HepG2 (cell line): ENCODE measurements around the gene RINL. TPM values are rescaled to one million over a fixed set of nuclear protein-coding genes. Genes with fewer than 3 reads are reported as not detected.

Experiments
- CREB1 ChIP-seq, 2 experiments: fragments of 450-650 bp in 1 of 2; IDR thresholded peaks; 2 replicates each; pipeline ENCODE4 v1.6.1; 2016 to 2017; ENCODE audit warnings: control low read depth in 1 of 2, mild to moderate bottlenecking in 1 of 2, missing compliant biosample characterization in 1 of 2, missing genetic modification characterization in 1 of 2
- HNF4A ChIP-seq: sonication (generic); formaldehyde crosslinking; IDR thresholded peaks from 2 replicates; pipeline ENCODE4 v1.4.0; 2020; ENCODE audit warnings: missing genetic modification reagents
- KDM1A ChIP-seq: IDR thresholded peaks from 2 replicates; pipeline ENCODE4 v1.6.1; 2016; ENCODE audit warnings: missing compliant biosample characterization
- KMT2A ChIP-seq: sonication (generic); formaldehyde crosslinking; IDR thresholded peaks from 2 replicates; pipeline ENCODE4 v1.4.0; 2020; ENCODE audit warnings: missing genetic modification reagents
- MAFG ChIP-seq: sonication (generic); formaldehyde crosslinking; IDR thresholded peaks from 2 replicates; pipeline ENCODE4 v1.5.1; 2020; ENCODE audit warnings: mild to moderate bottlenecking, missing genetic modification reagents
- MEIS1 ChIP-seq: sonication (generic); formaldehyde crosslinking; IDR thresholded peaks from 2 replicates; pipeline ENCODE4 v1.9.0; 2021; ENCODE audit warnings: mild to moderate bottlenecking, missing genetic modification reagents, moderate library complexity, borderline replicate concordance
- polyA plus RNA-seq, 8 experiments: library from polyadenylated mRNA; depleted of rRNA in 3 of 8; stranded (reverse) in 7 of 8; unstranded in 1 of 8; fragments of >200 nt; fragmentation: Illumina TruSeq in 4 of 8; extraction: Trizol in 4 of 8; gene quantifications; 2 replicates each; pipeline versions ENCODE4 v1.2.1 to v1.2.3, GENCODE V29; 2011 to 2016; ENCODE audit warnings: low read depth in 4 of 8, missing spikeins in 1 of 8, mixed read lengths in 1 of 8; ENCODE audit not compliant: insufficient read depth in 1 of 8
- total RNA-seq, 5 experiments: library from RNA; depleted of rRNA; stranded (reverse); fragments of >200 nt; fragmentation: Illumina TruSeq; extraction: Trizol; gene quantifications; 2 replicates each; pipeline ENCODE4 v1.2.3, GENCODE V29; 2016; ENCODE audit warnings: low read depth in 1 of 5
- TF ChIP-seq, protein P1 (sequence below): sonication (generic); formaldehyde crosslinking; IDR thresholded peaks from 2 replicates; pipeline ENCODE4 v1.4.0; 2020; ENCODE audit warnings: missing genetic modification reagents
- TF ChIP-seq, protein P2 (sequence below): sonication (generic); formaldehyde crosslinking; IDR thresholded peaks from 2 replicates; pipeline ENCODE4 v1.4.0; 2020; ENCODE audit warnings: low read depth, missing genetic modification reagents
- TF ChIP-seq, protein P3 (sequence below): sonication (generic); formaldehyde crosslinking; IDR thresholded peaks from 2 replicates; pipeline ENCODE4 v1.5.0; 2020; ENCODE audit warnings: missing genetic modification reagents
- TF ChIP-seq, protein P4 (sequence below), 2 experiments: sonication (generic) in 1 of 2; formaldehyde crosslinking in 1 of 2; IDR thresholded peaks; 2 replicates each; pipeline versions ENCODE4 v1.4.0 to v1.6.1; 2016 to 2020; ENCODE audit warnings: borderline replicate concordance in 1 of 2, low read depth in 1 of 2, mild to moderate bottlenecking in 1 of 2, missing genetic modification reagents in 1 of 2
- TF ChIP-seq, protein P5 (sequence below): fragments of 450-650 bp; IDR thresholded peaks from 2 replicates; pipeline ENCODE4 v1.6.1; 2017; ENCODE audit warnings: mild to moderate bottlenecking

RINL gene
- total and polyA plus RNA-seq, 2 of the 13 experiments (the other 11 are each of a cell fraction or from before 2014, with no cell fraction given): 11.4 to 18.0 TPM

DNA sequence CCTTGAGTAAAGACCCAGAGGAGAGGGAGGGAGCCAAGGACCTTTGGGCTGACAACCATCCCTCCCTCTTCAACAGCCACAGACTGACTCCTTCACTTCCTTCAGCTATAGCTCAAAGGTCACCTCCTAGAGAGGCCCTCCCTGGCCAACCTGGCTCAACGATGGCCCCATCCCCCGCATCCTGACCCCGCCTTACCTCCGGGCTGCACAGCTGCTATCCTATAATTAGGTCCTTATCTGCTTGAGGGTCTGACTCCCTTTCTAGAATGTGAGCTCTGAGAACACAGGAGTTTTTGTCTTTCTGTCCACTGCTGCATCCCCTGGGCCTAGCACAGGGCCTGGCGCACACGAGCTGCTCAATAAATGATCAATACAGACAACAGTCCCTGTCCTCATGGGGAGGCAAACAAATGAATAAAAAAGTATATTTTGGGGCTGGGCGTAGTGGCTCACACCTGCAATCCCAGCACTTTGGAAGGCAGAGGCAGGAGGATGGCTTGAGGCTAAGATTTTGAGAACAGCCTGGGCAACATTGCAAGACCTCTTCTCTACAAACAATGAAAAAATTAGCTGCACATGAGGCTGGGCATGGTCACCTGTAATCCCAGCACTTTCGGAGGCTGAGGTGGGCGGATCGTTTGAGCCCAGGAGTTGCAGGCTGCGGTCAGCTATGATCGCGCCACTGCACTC lies 58.7 kb downstream of the RINL start (continued):
- TF ChIP-seq, protein P1, sequence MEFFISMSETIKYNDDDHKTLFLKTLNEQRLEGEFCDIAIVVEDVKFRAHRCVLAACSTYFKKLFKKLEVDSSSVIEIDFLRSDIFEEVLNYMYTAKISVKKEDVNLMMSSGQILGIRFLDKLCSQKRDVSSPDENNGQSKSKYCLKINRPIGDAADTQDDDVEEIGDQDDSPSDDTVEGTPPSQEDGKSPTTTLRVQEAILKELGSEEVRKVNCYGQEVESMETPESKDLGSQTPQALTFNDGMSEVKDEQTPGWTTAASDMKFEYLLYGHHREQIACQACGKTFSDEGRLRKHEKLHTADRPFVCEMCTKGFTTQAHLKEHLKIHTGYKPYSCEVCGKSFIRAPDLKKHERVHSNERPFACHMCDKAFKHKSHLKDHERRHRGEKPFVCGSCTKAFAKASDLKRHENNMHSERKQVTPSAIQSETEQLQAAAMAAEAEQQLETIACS (CRISPR knock-in tag): no peak
- TF ChIP-seq, protein P2, sequence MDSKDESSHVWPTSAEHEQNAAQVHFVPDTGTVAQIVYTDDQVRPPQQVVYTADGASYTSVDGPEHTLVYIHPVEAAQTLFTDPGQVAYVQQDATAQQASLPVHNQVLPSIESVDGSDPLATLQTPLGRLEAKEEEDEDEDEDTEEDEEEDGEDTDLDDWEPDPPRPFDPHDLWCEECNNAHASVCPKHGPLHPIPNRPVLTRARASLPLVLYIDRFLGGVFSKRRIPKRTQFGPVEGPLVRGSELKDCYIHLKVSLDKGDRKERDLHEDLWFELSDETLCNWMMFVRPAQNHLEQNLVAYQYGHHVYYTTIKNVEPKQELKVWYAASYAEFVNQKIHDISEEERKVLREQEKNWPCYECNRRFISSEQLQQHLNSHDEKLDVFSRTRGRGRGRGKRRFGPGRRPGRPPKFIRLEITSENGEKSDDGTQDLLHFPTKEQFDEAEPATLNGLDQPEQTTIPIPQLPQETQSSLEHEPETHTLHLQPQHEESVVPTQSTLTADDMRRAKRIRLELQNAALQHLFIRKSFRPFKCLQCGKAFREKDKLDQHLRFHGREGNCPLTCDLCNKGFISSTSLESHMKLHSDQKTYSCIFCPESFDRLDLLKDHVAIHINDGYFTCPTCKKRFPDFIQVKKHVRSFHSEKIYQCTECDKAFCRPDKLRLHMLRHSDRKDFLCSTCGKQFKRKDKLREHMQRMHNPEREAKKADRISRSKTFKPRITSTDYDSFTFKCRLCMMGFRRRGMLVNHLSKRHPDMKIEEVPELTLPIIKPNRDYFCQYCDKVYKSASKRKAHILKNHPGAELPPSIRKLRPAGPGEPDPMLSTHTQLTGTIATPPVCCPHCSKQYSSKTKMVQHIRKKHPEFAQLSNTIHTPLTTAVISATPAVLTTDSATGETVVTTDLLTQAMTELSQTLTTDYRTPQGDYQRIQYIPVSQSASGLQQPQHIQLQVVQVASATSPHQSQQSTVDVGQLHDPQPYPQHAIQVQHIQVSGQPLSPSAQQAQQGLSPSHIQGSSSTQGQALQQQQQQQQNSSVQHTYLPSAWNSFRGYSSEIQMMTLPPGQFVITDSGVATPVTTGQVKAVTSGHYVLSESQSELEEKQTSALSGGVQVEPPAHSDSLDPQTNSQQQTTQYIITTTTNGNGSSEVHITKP (CRISPR knock-in tag): no peak
- TF ChIP-seq, protein P3, sequence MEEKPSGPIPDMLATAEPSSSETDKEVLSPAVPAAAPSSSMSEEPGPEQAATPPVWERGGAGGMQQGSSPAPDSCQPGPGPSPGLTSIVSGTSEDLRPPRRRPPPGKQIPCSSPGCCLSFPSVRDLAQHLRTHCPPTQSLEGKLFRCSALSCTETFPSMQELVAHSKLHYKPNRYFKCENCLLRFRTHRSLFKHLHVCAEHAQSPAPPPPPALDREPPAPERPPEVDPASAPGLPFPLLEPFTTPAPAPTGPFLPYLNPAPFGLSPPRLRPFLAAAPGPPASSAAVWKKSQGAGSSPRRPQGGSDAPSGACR (CRISPR knock-in tag): no peak
- TF ChIP-seq, protein P4, sequence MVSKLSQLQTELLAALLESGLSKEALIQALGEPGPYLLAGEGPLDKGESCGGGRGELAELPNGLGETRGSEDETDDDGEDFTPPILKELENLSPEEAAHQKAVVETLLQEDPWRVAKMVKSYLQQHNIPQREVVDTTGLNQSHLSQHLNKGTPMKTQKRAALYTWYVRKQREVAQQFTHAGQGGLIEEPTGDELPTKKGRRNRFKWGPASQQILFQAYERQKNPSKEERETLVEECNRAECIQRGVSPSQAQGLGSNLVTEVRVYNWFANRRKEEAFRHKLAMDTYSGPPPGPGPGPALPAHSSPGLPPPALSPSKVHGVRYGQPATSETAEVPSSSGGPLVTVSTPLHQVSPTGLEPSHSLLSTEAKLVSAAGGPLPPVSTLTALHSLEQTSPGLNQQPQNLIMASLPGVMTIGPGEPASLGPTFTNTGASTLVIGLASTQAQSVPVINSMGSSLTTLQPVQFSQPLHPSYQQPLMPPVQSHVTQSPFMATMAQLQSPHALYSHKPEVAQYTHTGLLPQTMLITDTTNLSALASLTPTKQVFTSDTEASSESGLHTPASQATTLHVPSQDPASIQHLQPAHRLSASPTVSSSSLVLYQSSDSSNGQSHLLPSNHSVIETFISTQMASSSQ (IDR thresholded peaks at IDR 0.05; ENCODE audit: low read depth): 0 out of 2 replicates have a peak, but pooled peaks have one; percentile 22
- TF ChIP-seq, protein P4 (CRISPR knock-in tag; IDR thresholded peaks at IDR 0.05; ENCODE audit: borderline replicate concordance): no peak
- TF ChIP-seq, protein P5, sequence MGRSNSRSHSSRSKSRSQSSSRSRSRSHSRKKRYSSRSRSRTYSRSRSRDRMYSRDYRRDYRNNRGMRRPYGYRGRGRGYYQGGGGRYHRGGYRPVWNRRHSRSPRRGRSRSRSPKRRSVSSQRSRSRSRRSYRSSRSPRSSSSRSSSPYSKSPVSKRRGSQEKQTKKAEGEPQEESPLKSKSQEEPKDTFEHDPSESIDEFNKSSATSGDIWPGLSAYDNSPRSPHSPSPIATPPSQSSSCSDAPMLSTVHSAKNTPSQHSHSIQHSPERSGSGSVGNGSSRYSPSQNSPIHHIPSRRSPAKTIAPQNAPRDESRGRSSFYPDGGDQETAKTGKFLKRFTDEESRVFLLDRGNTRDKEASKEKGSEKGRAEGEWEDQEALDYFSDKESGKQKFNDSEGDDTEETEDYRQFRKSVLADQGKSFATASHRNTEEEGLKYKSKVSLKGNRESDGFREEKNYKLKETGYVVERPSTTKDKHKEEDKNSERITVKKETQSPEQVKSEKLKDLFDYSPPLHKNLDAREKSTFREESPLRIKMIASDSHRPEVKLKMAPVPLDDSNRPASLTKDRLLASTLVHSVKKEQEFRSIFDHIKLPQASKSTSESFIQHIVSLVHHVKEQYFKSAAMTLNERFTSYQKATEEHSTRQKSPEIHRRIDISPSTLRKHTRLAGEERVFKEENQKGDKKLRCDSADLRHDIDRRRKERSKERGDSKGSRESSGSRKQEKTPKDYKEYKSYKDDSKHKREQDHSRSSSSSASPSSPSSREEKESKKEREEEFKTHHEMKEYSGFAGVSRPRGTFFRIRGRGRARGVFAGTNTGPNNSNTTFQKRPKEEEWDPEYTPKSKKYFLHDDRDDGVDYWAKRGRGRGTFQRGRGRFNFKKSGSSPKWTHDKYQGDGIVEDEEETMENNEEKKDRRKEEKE: no peak
- TF ChIP-seq KDM1A (CRISPR knock-in tag) (no peak), HNF4A (CRISPR knock-in tag) (peak; percentile 84), MEIS1 (CRISPR knock-in tag) (no peak), MAFG (CRISPR knock-in tag) (no peak), KMT2A (no peak), CREB1 (IDR thresholded peaks at IDR 0.05) (no peak), CREB1 (CRISPR knock-in tag; IDR thresholded peaks at IDR 0.05) (peak; percentile 38; the same call in 1 of the 2 replicates)
